Sigmoid colon (tissue), 7 donors: ENCODE results near the gene MCTP1. TPM values are rescaled to one million over a fixed set of nuclear protein-coding genes. Genes with fewer than 3 reads are reported as not detected.

Source experiments
- DNase-seq: peaks from one replicate; pipeline ENCODE4 v3.0.0-alpha.2; 2019
- H3K27ac ChIP-seq, 4 donors: fragments of 200-600 bp; sonication (generic); one replicate each; pipeline ENCODE4 v1.5.1; 2016 to 2019; ENCODE audit warnings: mild to moderate bottlenecking in 1 of 4
- H3K27me3 ChIP-seq, 3 donors: fragments of 200-600 bp; sonication (generic); one replicate each; pipeline ENCODE4 v1.5.1; 2019; ENCODE audit warnings: mild to moderate bottlenecking in 1 of 3
- H3K36me3 ChIP-seq, 4 donors: fragments of 200-600 bp; sonication (generic); one replicate each; pipeline ENCODE4 v1.5.1; 2016 to 2019
- H3K4me1 ChIP-seq, 4 donors: fragments of 200-600 bp; sonication (generic); one replicate each; pipeline ENCODE4 v1.5.1; 2017 to 2019
- H3K4me3 ChIP-seq, 4 donors: fragments of 200-600 bp; sonication (generic); one replicate each; pipeline ENCODE4 v1.5.1; 2017 to 2019; ENCODE audit warnings: mild to moderate bottlenecking in 2 of 4, moderate library complexity in 1 of 4
- H3K9me3 ChIP-seq, 4 donors: fragments of 200-600 bp in 3 of 4; sonication (generic) in 3 of 4; one replicate each; pipeline versions ENCODE4 v1.5.1 to v1.6.1; 2013 to 2019
- CTCF ChIP-seq, 4 experiments: fragments of 450-650 bp in 3 of 4; fragments of 200-600 bp in 1 of 4; IDR thresholded peaks; one replicate each; pipeline ENCODE4 v1.5.1; 2016 to 2019; ENCODE audit warnings: antibody characterized with exemption in 4 of 4, mild to moderate bottlenecking in 3 of 4, moderate library complexity in 2 of 4
- EP300 ChIP-seq, 4 donors: sonication (generic); formaldehyde crosslinking; IDR thresholded peaks; one replicate each; pipeline ENCODE4 v1.6.1; 2017; ENCODE audit warnings: antibody characterized with exemption in 4 of 4
- POLR2A ChIP-seq, 2 donors: fragments of 450-650 bp; IDR thresholded peaks; one replicate each; pipeline ENCODE4 v1.6.1; 2016; ENCODE audit warnings: antibody characterized with exemption in 2 of 2, mild to moderate bottlenecking in 2 of 2, moderate library complexity in 2 of 2
- POLR2AphosphoS5 ChIP-seq, 4 donors: sonication (generic); formaldehyde crosslinking; IDR thresholded peaks; one replicate each; pipeline ENCODE4 v1.6.1; 2017; ENCODE audit warnings: antibody characterized with exemption in 4 of 4
- WGBS, 2 donors: extraction: QIAGEN DNeasy Blood & Tissue Kit; methylation state at CpG; one replicate each; pipeline ENCODE4 v1.1.7; 2013; 5-methylcytosine and 5-hydroxymethylcytosine counted together
- intact Hi-C: fragments of 100-400 bp; cut with DNase I; formaldehyde crosslinking; loops from one replicate; pipeline ENCODE4 v1.15.1; 2023
- polyA plus RNA-seq, 3 donors: library from polyadenylated mRNA; stranded (reverse); fragments of 200-250 nt; gene quantifications; one replicate each; pipeline ENCODE4 v1.2.3, GENCODE V29; 2013
- total RNA-seq, 4 donors: library from RNA; depleted of rRNA; stranded (reverse); fragments of >200 nt; gene quantifications; one replicate each; pipeline ENCODE4 v1.1.0, GENCODE V29; 2016
- donor health status: healthy with polysubstance abuse.
- donor health status: Bipolar disorder and iron deficiency.
- donor health status: healthy.

Gene MCTP1
- total and polyA plus RNA-seq, 7 donors, result 2.1 to 20.5 (median 12.5) TPM

- no peak for DNase-seq
- Histone ChIP-seq H3K9me3 (no peaks in the 10 kb centered on the region), H3K27me3 (no peaks in the 10 kb centered on the region), H3K36me3 (no peaks in the 10 kb centered on the region), H3K4me3 (no peak overlapping the region), H3K27ac (no peak overlapping the region), H3K4me1 (no peaks in the 10 kb centered on the region)
- TF ChIP-seq EP300 (IDR thresholded peaks at IDR 0.05) (no peak), POLR2A (IDR thresholded peaks at IDR 0.05) (no peak)
- intact Hi-C loops, result no loop called here
- 37 to 61% methylated on average over 2 of the region's 2 CpGs for WGBS, 2 donors
Observed at GRCh38 chr5:95256446-95256845, 28.4 kb downstream of the MCTP1 start.

GRCh38 chr5:95252801-95253200, 32.1 kb downstream of the MCTP1 start:
- no peaks in the 10 kb centered on the region for H3K9me3 ChIP-seq
- H3K4me1 ChIP-seq, result no peaks in the 10 kb centered on the region
- H3K36me3 ChIP-seq, result no peaks in the 10 kb centered on the region
- DNase-seq, result no peak
- H3K27me3 ChIP-seq, result no peaks in the 10 kb centered on the region
- intact Hi-C loops, result no loop called here
- no peak overlapping the region for H3K4me3 ChIP-seq
- no peak for TF ChIP-seq POLR2AphosphoS5 (IDR thresholded peaks at IDR 0.05)
- no peak for TF ChIP-seq EP300 (IDR thresholded peaks at IDR 0.05)
- TF ChIP-seq CTCF (IDR thresholded peaks at IDR 0.05), result no peak
- TF ChIP-seq POLR2A (IDR thresholded peaks at IDR 0.05), result no peak
- no peak overlapping the region for H3K27ac ChIP-seq

GRCh38 chr5:95251185-95251584, 33.7 kb downstream of the MCTP1 start:
- TF ChIP-seq POLR2AphosphoS5 (IDR thresholded peaks at IDR 0.05), result no peak
- no peak for TF ChIP-seq POLR2A (IDR thresholded peaks at IDR 0.05)
- TF ChIP-seq CTCF (IDR thresholded peaks at IDR 0.05), result no peak
- no peak for TF ChIP-seq EP300 (IDR thresholded peaks at IDR 0.05)
- Histone ChIP-seq H3K27ac (no peak overlapping the region), H3K36me3 (no peaks in the 10 kb centered on the region), H3K4me3 (no peak overlapping the region), H3K27me3 (no peaks in the 10 kb centered on the region), H3K9me3 (no peaks in the 10 kb centered on the region), H3K4me1 (no peaks in the 10 kb centered on the region)
- DNase-seq, result no peak
- 80 to 81% methylated on average over 3 of the region's 3 CpGs for WGBS, 2 donors
- intact Hi-C loops, result no loop called here

GRCh38 chr5:95244479-95244878, 40.4 kb downstream of the MCTP1 start:
- H3K36me3 ChIP-seq, result no peaks in the 10 kb centered on the region
- no peaks in the 10 kb centered on the region for H3K9me3 ChIP-seq
- H3K4me1 ChIP-seq, result no peaks in the 10 kb centered on the region
- intact Hi-C loops, result no loop called here
- no peak overlapping the region for H3K4me3 ChIP-seq
- WGBS, 2 donors, result 62 to 77% methylated on average over 8 of the region's 8 CpGs
- H3K27ac ChIP-seq, result no peak overlapping the region
- no peaks in the 10 kb centered on the region for H3K27me3 ChIP-seq
- TF ChIP-seq POLR2A (IDR thresholded peaks at IDR 0.05), result no peak
- TF ChIP-seq EP300 (IDR thresholded peaks at IDR 0.05), result no peak
- no peak for TF ChIP-seq CTCF (IDR thresholded peaks at IDR 0.05)
- TF ChIP-seq POLR2AphosphoS5 (IDR thresholded peaks at IDR 0.05), result no peak
- no peak for DNase-seq

GRCh38 chr5:95241635-95242034, 43.3 kb downstream of the MCTP1 start:
- TF ChIP-seq POLR2AphosphoS5 (IDR thresholded peaks at IDR 0.05), result no peak
- no peak for DNase-seq
- Histone ChIP-seq H3K4me3 (no peak overlapping the region), H3K9me3 (no peaks in the 10 kb centered on the region), H3K27me3 (no peaks in the 10 kb centered on the region), H3K36me3 (no peaks in the 10 kb centered on the region), H3K27ac (no peak overlapping the region), H3K4me1 (no peaks in the 10 kb centered on the region)
- intact Hi-C loops, result no loop called here
- WGBS, 2 donors, result 46 to 83% methylated on average over 3 of the region's 3 CpGs

- DNase-seq, result no peak
- no peaks in the 10 kb centered on the region for H3K4me1 ChIP-seq
- H3K9me3 ChIP-seq, result no peaks in the 10 kb centered on the region
- H3K27ac ChIP-seq, result no peak overlapping the region
- no peak for TF ChIP-seq POLR2AphosphoS5 (IDR thresholded peaks at IDR 0.05)
- TF ChIP-seq POLR2A (IDR thresholded peaks at IDR 0.05), result no peak
- no peak for TF ChIP-seq CTCF (IDR thresholded peaks at IDR 0.05)
- no peak for TF ChIP-seq EP300 (IDR thresholded peaks at IDR 0.05)
- intact Hi-C loops, result no loop called here
- no peaks in the 10 kb centered on the region for H3K36me3 ChIP-seq
- no peaks in the 10 kb centered on the region for H3K27me3 ChIP-seq
- no peak overlapping the region for H3K4me3 ChIP-seq
Observed at GRCh38 chr5:95241161-95241560, 43.7 kb downstream of the MCTP1 start.
